Vagina (tissue), 2 donors: ENCODE results near the gene MVD. TPM values are rescaled to one million over a fixed set of nuclear protein-coding genes. Genes with fewer than 3 reads are reported as not detected.

Experiments used
- DNase-seq, 2 donors: peaks; one replicate each; pipeline ENCODE4 v3.0.0-alpha.2; 2017; ENCODE audit errors: extremely low spot score in 2 of 2
- H3K27ac ChIP-seq: fragments of 200-600 bp; sonication (generic); one replicate; pipeline ENCODE4 v1.5.1; 2019
- H3K27me3 ChIP-seq: fragments of 200-600 bp; sonication (generic); one replicate; pipeline ENCODE4 v1.5.1; 2019
- H3K36me3 ChIP-seq, 2 donors: fragments of 200-600 bp; sonication (generic); one replicate each; pipeline ENCODE4 v1.5.1; 2017 to 2019
- H3K4me1 ChIP-seq: fragments of 200-600 bp; sonication (generic); one replicate; pipeline ENCODE4 v1.5.1; 2019
- H3K4me3 ChIP-seq, 2 donors: fragments of 200-600 bp; sonication (generic); 1 replicate in 1 of 2; 2 replicates in 1 of 2; pipeline ENCODE4 v1.5.1; 2016 to 2019
- H3K9me3 ChIP-seq: fragments of 200-600 bp; sonication (generic); one replicate; pipeline ENCODE4 v1.5.1; 2019
- POLR2A ChIP-seq, 2 donors: fragments of 450-650 bp; IDR thresholded peaks; one replicate each; pipeline ENCODE4 v1.6.1; 2017; ENCODE audit warnings: antibody characterized with exemption in 2 of 2, mild to moderate bottlenecking in 2 of 2, moderate library complexity in 2 of 2
- POLR2AphosphoS5 ChIP-seq, 2 donors: sonication (generic); formaldehyde crosslinking; IDR thresholded peaks; one replicate each; pipeline ENCODE4 v1.9.0; 2017; ENCODE audit warnings: antibody characterized with exemption in 2 of 2, mild to moderate bottlenecking in 2 of 2, low read depth in 1 of 2; ENCODE audit not compliant: insufficient read depth in 1 of 2
- intact Hi-C: fragments of 100-400 bp; cut with DNase I; formaldehyde crosslinking; loops from one replicate; pipeline ENCODE4 v1.15.1; 2023
- total RNA-seq: library from RNA; depleted of rRNA; stranded (reverse); fragments of >200 nt; gene quantifications from one replicate; pipeline ENCODE4 v1.2.3, GENCODE V29; 2016
- TF ChIP-seq, protein P1 (sequence below), 3 experiments: fragments of 450-650 bp in 2 of 3; fragments of 200-600 bp in 1 of 3; sonication (generic) in 1 of 3; IDR thresholded peaks; one replicate each; pipeline ENCODE4 v1.5.1; 2017 to 2019; ENCODE audit warnings: antibody characterized with exemption in 3 of 3, mild to moderate bottlenecking in 2 of 3, moderate library complexity in 2 of 3

Gene MVD
- total RNA-seq, 1 donor from 2014 or later, result 33.1 TPM

DNA sequence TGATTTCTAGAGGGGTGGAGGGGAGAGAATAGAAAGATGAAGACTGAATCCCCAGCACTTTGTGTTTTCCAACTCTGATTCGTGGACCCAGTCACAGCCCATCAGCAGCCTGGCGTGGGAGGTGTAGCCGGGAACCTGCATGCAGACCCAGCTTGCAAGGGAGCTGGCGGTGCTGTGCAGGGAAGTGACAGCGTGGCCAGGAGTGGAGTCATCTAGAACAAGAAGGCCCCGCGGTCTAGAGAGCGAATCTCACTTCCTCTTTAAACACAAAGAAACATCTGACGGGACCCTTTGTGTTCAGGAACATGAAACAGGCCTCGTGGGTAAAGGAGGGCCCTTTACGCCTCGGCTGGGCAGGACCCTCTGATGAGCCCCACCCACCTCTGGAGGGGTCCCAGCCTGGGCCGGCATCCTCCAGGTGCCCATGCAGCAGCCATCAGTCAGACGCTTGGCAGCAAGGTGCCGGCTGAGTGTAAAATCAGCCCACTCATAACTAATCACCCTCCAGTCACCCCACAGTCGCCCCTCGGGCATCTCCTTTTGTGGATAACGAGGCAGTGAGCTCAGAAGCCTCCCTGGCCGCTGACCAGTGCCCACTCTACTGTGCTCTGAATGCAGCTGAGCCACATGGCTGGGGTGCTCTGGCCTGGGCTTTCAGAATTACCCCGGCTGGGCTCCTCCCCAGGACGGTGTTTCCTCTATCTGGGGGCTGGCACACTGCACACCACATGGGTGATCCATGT lies 19.0 kb upstream of the MVD start:
- Histone ChIP-seq H3K27ac (no peak overlapping the region), H3K9me3 (no peaks in the 10 kb centered on the region), H3K4me3 (no peak overlapping the region), H3K36me3 (no peaks in the 10 kb centered on the region), H3K4me1 (peaks cover 22% of the 10 kb centered on the region), H3K27me3 (no peaks in the 10 kb centered on the region)
- no peak for TF ChIP-seq POLR2AphosphoS5 (IDR thresholded peaks at IDR 0.05; ENCODE audit: insufficient read depth in 1 of 2, low read depth in 1 of 2)
- no peak for TF ChIP-seq POLR2A (IDR thresholded peaks at IDR 0.05)
- TF ChIP-seq, protein P1, sequence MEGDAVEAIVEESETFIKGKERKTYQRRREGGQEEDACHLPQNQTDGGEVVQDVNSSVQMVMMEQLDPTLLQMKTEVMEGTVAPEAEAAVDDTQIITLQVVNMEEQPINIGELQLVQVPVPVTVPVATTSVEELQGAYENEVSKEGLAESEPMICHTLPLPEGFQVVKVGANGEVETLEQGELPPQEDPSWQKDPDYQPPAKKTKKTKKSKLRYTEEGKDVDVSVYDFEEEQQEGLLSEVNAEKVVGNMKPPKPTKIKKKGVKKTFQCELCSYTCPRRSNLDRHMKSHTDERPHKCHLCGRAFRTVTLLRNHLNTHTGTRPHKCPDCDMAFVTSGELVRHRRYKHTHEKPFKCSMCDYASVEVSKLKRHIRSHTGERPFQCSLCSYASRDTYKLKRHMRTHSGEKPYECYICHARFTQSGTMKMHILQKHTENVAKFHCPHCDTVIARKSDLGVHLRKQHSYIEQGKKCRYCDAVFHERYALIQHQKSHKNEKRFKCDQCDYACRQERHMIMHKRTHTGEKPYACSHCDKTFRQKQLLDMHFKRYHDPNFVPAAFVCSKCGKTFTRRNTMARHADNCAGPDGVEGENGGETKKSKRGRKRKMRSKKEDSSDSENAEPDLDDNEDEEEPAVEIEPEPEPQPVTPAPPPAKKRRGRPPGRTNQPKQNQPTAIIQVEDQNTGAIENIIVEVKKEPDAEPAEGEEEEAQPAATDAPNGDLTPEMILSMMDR (IDR thresholded peaks at IDR 0.05), result no peak
- no peak for DNase-seq
- intact Hi-C loops, result loop anchor here (10.0 kb wide), 1 partner anchor 63 kb away; no protein-coding TSS in a partner anchor

DNA sequence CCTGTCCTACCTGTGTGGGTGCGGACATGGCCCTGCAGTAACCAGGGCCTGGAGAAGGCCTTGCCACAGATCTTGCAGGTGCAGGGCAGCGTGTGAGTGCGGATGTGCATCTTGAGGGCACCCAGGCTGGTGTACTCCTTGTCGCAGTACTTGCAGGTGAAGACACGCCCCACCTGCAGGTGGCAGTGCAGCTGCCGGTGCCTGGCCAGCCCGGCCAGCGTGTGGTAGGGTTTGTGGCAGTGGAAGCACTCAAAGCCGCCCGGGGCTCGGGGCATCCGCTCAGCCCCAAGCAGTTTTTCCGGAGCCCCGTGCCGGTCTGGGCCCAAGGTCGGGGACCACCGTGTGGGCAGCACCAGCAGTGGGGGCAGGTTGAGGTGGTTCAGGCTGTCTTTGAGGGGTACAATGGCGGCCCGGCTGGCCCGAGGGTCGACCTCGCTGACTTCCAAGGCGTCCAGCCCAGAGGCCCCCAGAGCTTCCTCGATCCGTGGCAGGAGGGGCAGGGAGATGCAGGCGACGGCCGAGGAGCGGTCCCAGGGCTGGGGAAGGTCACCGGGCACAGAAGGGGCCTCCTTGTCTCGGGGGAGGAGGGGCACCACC lies 18.3 kb upstream of the MVD start:
- no peak for DNase-seq
- no peak overlapping the region for H3K4me3 ChIP-seq
- no peak overlapping the region for H3K27ac ChIP-seq

DNA sequence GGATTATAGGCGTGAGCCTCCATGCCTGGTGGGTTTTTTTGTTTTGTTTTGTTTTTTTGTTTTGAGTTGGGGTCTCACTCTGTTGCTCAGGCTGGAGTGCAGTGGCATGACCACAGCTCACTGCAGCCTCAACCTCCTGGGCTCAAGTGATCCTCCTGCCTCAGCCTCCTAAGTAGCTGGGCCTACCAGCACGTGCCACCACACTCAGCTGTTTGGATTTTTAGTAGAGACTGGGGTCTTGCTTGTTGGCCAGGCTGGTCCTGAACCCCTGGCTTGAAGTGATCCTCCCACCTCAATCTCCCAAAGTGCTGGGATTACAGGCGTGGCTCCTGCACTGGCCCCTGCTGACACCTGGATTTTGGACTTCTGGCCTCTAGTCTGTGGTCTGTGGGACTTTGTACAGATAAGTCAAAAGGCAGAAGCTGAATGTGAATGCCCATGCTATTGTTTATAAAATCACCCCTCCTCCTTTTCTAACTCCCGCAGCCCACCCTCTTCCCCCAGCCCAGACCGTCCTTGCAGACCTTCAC lies 17.7 kb upstream of the MVD start:
- H3K27me3 ChIP-seq, result no peaks in the 10 kb centered on the region
- no peak overlapping the region for H3K4me3 ChIP-seq
- intact Hi-C loops, result loop anchor here (10.0 kb wide), 1 partner anchor 64 kb away; no protein-coding TSS in a partner anchor
- H3K36me3 ChIP-seq, result no peaks in the 10 kb centered on the region
- no peak for TF ChIP-seq POLR2A (IDR thresholded peaks at IDR 0.05)
- H3K4me1 ChIP-seq, result peaks cover 9% of the 10 kb centered on the region
- H3K9me3 ChIP-seq, result no peaks in the 10 kb centered on the region
- no peak overlapping the region for H3K27ac ChIP-seq
- no peak for DNase-seq

More for the DNA sequence above, 18.3 kb upstream of the MVD start:
- Histone ChIP-seq H3K9me3 (no peaks in the 10 kb centered on the region), H3K36me3 (no peaks in the 10 kb centered on the region), H3K4me1 (peaks cover 15% of the 10 kb centered on the region), H3K27me3 (no peaks in the 10 kb centered on the region)
- intact Hi-C loops, result loop anchor here (10.0 kb wide), 1 partner anchor 64 kb away; no protein-coding TSS in a partner anchor
- TF ChIP-seq, protein P1 (IDR thresholded peaks at IDR 0.05), result no peak
- TF ChIP-seq POLR2A (IDR thresholded peaks at IDR 0.05) (no peak), POLR2AphosphoS5 (IDR thresholded peaks at IDR 0.05; ENCODE audit: insufficient read depth in 1 of 2, low read depth in 1 of 2) (no peak)

DNA sequence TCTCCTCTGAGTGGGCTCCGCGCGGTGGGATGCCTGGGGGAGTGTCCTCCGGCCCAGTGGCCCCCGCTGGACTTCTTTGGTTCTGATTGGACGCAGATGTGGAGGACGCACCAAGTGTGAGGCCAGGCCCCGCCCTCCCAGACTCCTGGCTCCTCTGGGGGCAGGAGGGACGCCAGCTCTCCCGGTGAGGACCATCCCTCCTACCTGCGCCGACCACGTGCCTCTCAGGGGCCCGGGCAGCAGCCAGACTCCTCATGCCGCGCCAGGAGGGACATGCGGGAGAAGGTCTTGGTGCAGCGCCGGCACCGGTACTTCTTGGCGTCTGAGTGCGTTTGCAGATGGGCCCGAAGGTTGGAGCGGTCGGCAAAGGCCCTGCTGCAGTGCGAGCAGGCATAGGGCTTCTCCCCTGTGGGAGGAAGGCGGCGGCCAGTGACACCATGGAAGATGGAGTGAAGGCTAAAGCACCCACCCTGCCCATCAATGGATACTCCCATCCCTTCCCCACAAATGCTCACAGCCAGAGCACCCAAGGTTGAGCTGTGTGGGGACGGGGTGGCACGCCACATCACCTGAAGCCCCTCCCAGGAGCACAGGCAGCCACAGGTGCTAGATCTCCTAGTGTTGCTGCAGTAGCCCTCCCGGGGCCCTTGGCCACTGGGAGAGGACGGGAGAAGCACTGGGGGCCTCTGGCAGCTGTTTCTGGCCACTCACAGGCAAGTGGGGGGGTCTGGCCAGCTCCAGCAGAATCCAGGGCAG lies 15.5 kb upstream of the MVD start:
- no peak overlapping the region for H3K27ac ChIP-seq
- no peaks in the 10 kb centered on the region for H3K4me1 ChIP-seq
- H3K9me3 ChIP-seq, result no peaks in the 10 kb centered on the region
- intact Hi-C loops, result no loop called here
- no peaks in the 10 kb centered on the region for H3K36me3 ChIP-seq
- no peak overlapping the region for H3K4me3 ChIP-seq
- no peaks in the 10 kb centered on the region for H3K27me3 ChIP-seq
- DNase-seq, result no peak
- no peak for TF ChIP-seq POLR2AphosphoS5 (IDR thresholded peaks at IDR 0.05; ENCODE audit: insufficient read depth in 1 of 2, low read depth in 1 of 2)
- TF ChIP-seq POLR2A (IDR thresholded peaks at IDR 0.05), result no peak
- TF ChIP-seq, protein P1 (IDR thresholded peaks at IDR 0.05), result no peak

DNA sequence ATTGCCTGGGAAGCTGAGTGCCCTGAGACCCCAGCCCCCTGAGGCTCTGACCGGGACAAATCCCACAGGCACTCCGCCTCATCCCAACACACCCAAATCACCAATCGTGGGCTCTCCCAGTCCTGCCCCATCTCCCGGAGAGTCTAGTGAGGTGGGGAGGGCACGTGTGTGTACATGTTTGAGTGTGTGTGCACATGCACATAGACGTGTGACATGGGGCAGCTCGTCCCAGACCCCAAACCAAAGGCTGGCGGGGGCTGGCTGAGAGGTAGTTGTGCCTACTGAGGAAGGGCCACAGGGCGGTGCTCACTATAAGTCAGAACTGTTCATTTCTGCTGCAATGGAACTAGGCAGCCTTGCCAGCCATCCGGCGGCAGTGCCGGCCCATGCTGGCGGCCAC lies 14.8 kb upstream of the MVD start:
- intact Hi-C loops, result no loop called here
- Histone ChIP-seq H3K36me3 (no peaks in the 10 kb centered on the region), H3K27me3 (no peaks in the 10 kb centered on the region), H3K4me3 (no peak overlapping the region), H3K27ac (no peak overlapping the region), H3K4me1 (no peaks in the 10 kb centered on the region), H3K9me3 (no peaks in the 10 kb centered on the region)
- TF ChIP-seq POLR2AphosphoS5 (IDR thresholded peaks at IDR 0.05; ENCODE audit: insufficient read depth in 1 of 2, low read depth in 1 of 2) (no peak), POLR2A (IDR thresholded peaks at IDR 0.05) (no peak)
- TF ChIP-seq, protein P1 (IDR thresholded peaks at IDR 0.05), result no peak
- no peak for DNase-seq
